Measurements from ENCODE around the gene SLC35F1.

DNA sequence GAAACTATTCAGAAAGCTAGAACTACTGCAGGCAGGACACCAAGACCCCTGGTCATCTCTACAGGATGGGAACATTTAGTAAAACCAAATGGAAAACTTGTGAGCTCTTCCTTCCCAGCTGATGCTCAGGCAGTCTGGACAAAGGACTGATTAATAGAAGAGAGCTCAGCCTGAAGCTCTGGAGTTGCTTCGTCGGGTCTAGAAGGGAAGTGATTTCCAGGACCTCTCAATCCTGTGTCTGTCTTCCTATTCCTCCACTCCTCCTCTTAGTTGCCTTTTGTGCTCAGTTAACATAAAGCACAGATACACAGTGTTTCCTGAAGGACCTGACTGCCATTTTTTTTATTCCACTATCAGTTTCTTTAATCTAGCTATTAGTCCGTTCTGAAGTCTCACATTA is 54.2 kb downstream of the SLC35F1 start:
- no peak for TF ChIP-seq ZFP3 (CRISPR knock-in tag; IDR thresholded peaks at IDR 0.05)
- no peak for TF ChIP-seq BACH2 (CRISPR knock-in tag; IDR thresholded peaks at IDR 0.05; ENCODE audit: borderline replicate concordance)
- TF ChIP-seq TCF4 (CRISPR knock-in tag; IDR thresholded peaks at IDR 0.05; ENCODE audit: borderline replicate concordance) = no peak
- TF ChIP-seq ZNF565 (CRISPR knock-in tag; conservative IDR thresholded peaks at IDR 0.05; ENCODE audit: low read depth) = no peak
- no peak for TF ChIP-seq PATZ1 (CRISPR knock-in tag; IDR thresholded peaks at IDR 0.05; ENCODE audit: borderline replicate concordance)
- no peak for TF ChIP-seq ZC3H10 (CRISPR knock-in tag; IDR thresholded peaks at IDR 0.05)
